ENCODE measurements around the gene LAMC3.

Gene LAMC3

GRCh38 chr9:131031642-131032005, 22.6 kb downstream of the LAMC3 start (continued):
- no peak for TF ChIP-seq TSHZ2 (CRISPR knock-in tag; IDR thresholded peaks at IDR 0.05)

- TF ChIP-seq OSR1 (CRISPR knock-in tag; IDR thresholded peaks at IDR 0.05) = no peak
- TF ChIP-seq ZFP30 (CRISPR knock-in tag; IDR thresholded peaks at IDR 0.05) = no peak
- TF ChIP-seq ZFP3 (CRISPR knock-in tag; IDR thresholded peaks at IDR 0.05) = no peak
- no peak for TF ChIP-seq PPARA (CRISPR knock-in tag; IDR thresholded peaks at IDR 0.05; ENCODE audit: borderline replicate concordance)
- no peak for TF ChIP-seq BACH2 (CRISPR knock-in tag; IDR thresholded peaks at IDR 0.05; ENCODE audit: borderline replicate concordance)
- no peak for TF ChIP-seq ZNF8 (CRISPR knock-in tag; IDR thresholded peaks at IDR 0.05)
- no peak for TF ChIP-seq ZC3H10 (CRISPR knock-in tag; IDR thresholded peaks at IDR 0.05)
- TF ChIP-seq ZNF565 (CRISPR knock-in tag; conservative IDR thresholded peaks at IDR 0.05; ENCODE audit: low read depth) = no peak
- no peak for TF ChIP-seq CREB5 (CRISPR knock-in tag; IDR thresholded peaks at IDR 0.05; ENCODE audit: low read depth)
- TF ChIP-seq ZNF70 (CRISPR knock-in tag; IDR thresholded peaks at IDR 0.05) = no peak
- ATAC-seq = no peak
Measured at GRCh38 chr9:131032384-131032783, 23.4 kb downstream of the LAMC3 start.

GRCh38 chr9:131033269-131034224, 24.6 kb downstream of the LAMC3 start:
- no peak for ATAC-seq
- no peak for TF ChIP-seq RARB (CRISPR knock-in tag; IDR thresholded peaks at IDR 0.05)
- TF ChIP-seq SNAI2 (CRISPR knock-in tag; IDR thresholded peaks at IDR 0.05) = no peak
- TF ChIP-seq PPARA (CRISPR knock-in tag; IDR thresholded peaks at IDR 0.05; ENCODE audit: borderline replicate concordance) = no peak
- TF ChIP-seq PATZ1 (CRISPR knock-in tag; IDR thresholded peaks at IDR 0.05; ENCODE audit: borderline replicate concordance) = no peak
- TF ChIP-seq GLIS3 (CRISPR knock-in tag; IDR thresholded peaks at IDR 0.05) = no peak
- no peak for TF ChIP-seq CSRNP3 (CRISPR knock-in tag; IDR thresholded peaks at IDR 0.05)
- TF ChIP-seq TOX (CRISPR knock-in tag; IDR thresholded peaks at IDR 0.05; ENCODE audit: borderline replicate concordance) = no peak
- no peak for TF ChIP-seq ZNF70 (CRISPR knock-in tag; IDR thresholded peaks at IDR 0.05)
- no peak for TF ChIP-seq BACH2 (CRISPR knock-in tag; IDR thresholded peaks at IDR 0.05; ENCODE audit: borderline replicate concordance)
- TF ChIP-seq ZNF8 (CRISPR knock-in tag; IDR thresholded peaks at IDR 0.05) = no peak
- no peak for TF ChIP-seq CSDC2 (CRISPR knock-in tag; IDR thresholded peaks at IDR 0.05)
- TF ChIP-seq POU6F1 (CRISPR knock-in tag; IDR thresholded peaks at IDR 0.05; ENCODE audit: borderline replicate concordance, low read depth) = no peak
- no peak for TF ChIP-seq OSR1 (CRISPR knock-in tag; IDR thresholded peaks at IDR 0.05)
- no peak for TF ChIP-seq ZNF565 (CRISPR knock-in tag; conservative IDR thresholded peaks at IDR 0.05; ENCODE audit: low read depth)
- TF ChIP-seq CREB5 (CRISPR knock-in tag; IDR thresholded peaks at IDR 0.05; ENCODE audit: low read depth) = no peak
- no peak for TF ChIP-seq ZC3H10 (CRISPR knock-in tag; IDR thresholded peaks at IDR 0.05)
